K562 (cell line): ENCODE data around the gene C19orf44. TPM values are rescaled to one million over a fixed set of nuclear protein-coding genes. Genes with fewer than 3 reads are reported as not detected.

ENCODE experiments used
- ATAC-seq: fragments of 200-7000 bp; cut with Tn5 transposase; 3 replicates; pipeline ENCODE4 v1.9.1; 2020; ENCODE audit warnings: moderate library complexity
- BruUV-seq: library from RNA; stranded (reverse); fragments of 400-500 nt; replicated peaks from 2 replicates; lab custom pipeline; 2021; lab: Mats Ljungman, UMichigan
- CTCF ChIA-PET: fragments of 300-600 bp; formaldehyde crosslinking; extraction: SDS; loops from one replicate; lab custom pipeline; 2021; ENCODE audit warnings: low intra/inter-chr PET ratio; lab: Yijun Ruan, JAX
- POLR2A ChIA-PET: fragments of 300-600, 350-650 bp; sonication (Branson Sonifier 250); formaldehyde crosslinking; extraction: SDS; loops from one replicate; lab custom pipeline; 2021; ENCODE audit warnings: antibody characterized with exemption, inconsistent platforms; lab: Yijun Ruan, JAX
- DNase-seq, 4 experiments: peaks; one replicate each; pipeline versions ENCODE4 v3.0.0 to v3.0.0-alpha.2; 2011 to 2018; ENCODE audit warnings: low spot score in 3 of 4, mixed read lengths in 3 of 4; ENCODE audit errors: extremely low read depth in 1 of 4
- FAIRE-seq: peaks from 2 replicates; lab custom pipeline; 2011; peaks lifted over from hg19 to GRCh38; lab: Jason Lieb, UNC
- H2AFZ ChIP-seq: 2 replicates; pipeline ENCODE4 v1.6.0; 2011; ENCODE audit warnings: low read depth, low read length, control low read depth, inconsistent platforms
- H3K27ac ChIP-seq: fragments of 200-600 bp; 3 replicates; pipeline ENCODE4 v1.8.0; 2011; ENCODE audit warnings: low read depth, mild to moderate bottlenecking, control low read depth, inconsistent platforms, low read length, moderate library complexity, mixed read lengths; ENCODE audit errors: extremely low read depth
- H3K27me3 ChIP-seq, 2 experiments: fragments of 300-600 bp in 1 of 2; 2 replicates in 1 of 2; 3 replicates in 1 of 2; pipeline versions ENCODE4 v1.6.0 to v1.8.0; 2011; ENCODE audit warnings: inconsistent platforms in 2 of 2, low read length in 2 of 2, mild to moderate bottlenecking in 1 of 2, mixed read lengths in 1 of 2, moderate library complexity in 1 of 2; ENCODE audit not compliant: control insufficient read depth in 2 of 2, insufficient read depth in 2 of 2
- H3K36me3 ChIP-seq: fragments of 300-600 bp; 3 replicates; pipeline ENCODE4 v1.8.0; 2011; ENCODE audit warnings: mild to moderate bottlenecking, low read length, inconsistent platforms; ENCODE audit not compliant: control insufficient read depth, insufficient read depth
- H3K4me1 ChIP-seq, 2 experiments: fragments of 200-600 bp in 1 of 2; replicated peaks in 1 of 2; 2 replicates in 1 of 2; 3 replicates in 1 of 2; pipeline versions ENCODE4 v1.5.1 to v1.8.0; 2011; ENCODE audit warnings: inconsistent platforms in 2 of 2, low read length in 2 of 2, mild to moderate bottlenecking in 1 of 2, mixed read lengths in 1 of 2, moderate library complexity in 1 of 2; ENCODE audit not compliant: control insufficient read depth in 2 of 2, insufficient read depth in 2 of 2
- H3K4me2 ChIP-seq: 2 replicates; pipeline ENCODE4 v1.6.1; 2011; ENCODE audit warnings: low read length, control low read depth, inconsistent platforms, mixed read lengths; ENCODE audit not compliant: insufficient read depth
- H3K4me3 ChIP-seq: fragments of 200-600 bp; sonication (generic), shearing (Covaris generic); 2 replicates; pipeline ENCODE4 v1.5.1; 2016; ENCODE audit warnings: control low read depth, inconsistent platforms
- H3K79me2 ChIP-seq: fragments of 200-600 bp; 3 replicates; pipeline ENCODE4 v1.8.0; 2011; ENCODE audit warnings: low read length, inconsistent platforms; ENCODE audit not compliant: control insufficient read depth, insufficient read depth
- H3K9ac ChIP-seq, 2 experiments: 2 replicates each; pipeline versions ENCODE4 v1.6.0 to v1.6.1; 2011; ENCODE audit warnings: low read depth in 2 of 2, low read length in 2 of 2, control low read depth in 1 of 2, inconsistent platforms in 1 of 2, mild to moderate bottlenecking in 1 of 2, mixed read lengths in 1 of 2; ENCODE audit not compliant: insufficient read depth in 1 of 2
- H3K9me1 ChIP-seq: one replicate; pipeline ENCODE4 v1.6.0; 2011; ENCODE audit warnings: inconsistent platforms, mild to moderate bottlenecking, low read length, moderate library complexity; ENCODE audit not compliant: control insufficient read depth, insufficient read depth
- H3K9me3 ChIP-seq: replicated peaks from 2 replicates; pipeline ENCODE4 v1.5.1; 2011; ENCODE audit warnings: low read depth, low read length, inconsistent platforms; ENCODE audit not compliant: control insufficient read depth, insufficient read depth
- H4K20me1 ChIP-seq: replicated peaks from 2 replicates; pipeline ENCODE4 v1.6.1; 2011; ENCODE audit warnings: low read length, inconsistent platforms, mixed read lengths; ENCODE audit not compliant: control insufficient read depth, insufficient read depth
- BCOR ChIP-seq: fragments of 450-650 bp; IDR thresholded peaks from 2 replicates; pipeline ENCODE4 v1.6.1; 2016
- C11orf30 ChIP-seq: fragments of 450-650 bp; IDR thresholded peaks from 2 replicates; pipeline ENCODE4 v1.6.1; 2016; ENCODE audit warnings: low read depth, mild to moderate bottlenecking
- ELF4 ChIP-seq: fragments of 450-650 bp; formaldehyde crosslinking; IDR thresholded peaks from 2 replicates; pipeline ENCODE4 v1.4.0; 2022; ENCODE audit warnings: missing genetic modification characterization
- ETV1 ChIP-seq: fragments of 450-650 bp; conservative IDR thresholded peaks from 2 replicates; pipeline ENCODE4 v1.6.1; 2016; ENCODE audit warnings: missing genetic modification characterization, control low read depth, low read depth, missing compliant biosample characterization
- RBM25 ChIP-seq: fragments of 200-400 bp; formaldehyde crosslinking; IDR thresholded peaks from 2 replicates; pipeline ENCODE4 v1.6.1; 2018; ENCODE audit warnings: low read length, low read depth, moderate library complexity; ENCODE audit not compliant: severe bottlenecking
- SIRT6 ChIP-seq: IDR thresholded peaks from one replicate; pipeline ENCODE4 v1.6.1; 2012; ENCODE audit warnings: low read depth, mild to moderate bottlenecking, control low read depth, inconsistent platforms, low read length, moderate library complexity
- ZFP36 ChIP-seq: fragments of 150-350 bp; IDR thresholded peaks from 2 replicates; pipeline ENCODE4 v1.6.1; 2018; ENCODE audit warnings: low read length, low read depth; ENCODE audit not compliant: partially characterized antibody
- WGBS: fragments of 100-300 bp; shearing (Covaris generic); methylation state at CpG from one replicate; pipeline ENCODE4 v1.1.6; 2016; ENCODE audit warnings: low coverage, mixed read lengths; ENCODE audit not compliant: insufficient coverage; ENCODE audit errors: missing lambda C conversion rate; 5-methylcytosine and 5-hydroxymethylcytosine counted together
- in situ Hi-C: fragments of 300-500 bp; cut with MboI; formaldehyde crosslinking; loops from 4 replicates; pipeline ENCODE4 v1.15.0; 2018; ENCODE audit warnings: inconsistent platforms, mixed read lengths
- intact Hi-C: fragments of 100-400 bp; cut with micrococcal nuclease; formaldehyde crosslinking; loops from 2 replicates; pipeline ENCODE4 v1.14.2; 2022
- polyA plus RNA-seq, 8 experiments: library from polyadenylated mRNA; depleted of rRNA in 4 of 8; stranded (reverse) in 5 of 8; unstranded in 3 of 8; fragments of >200 nt; fragmentation: Nextera tagmentation in 2 of 8; fragmentation: Illumina TruSeq in 1 of 8; extraction: Ambion mirVana in 2 of 8; extraction: Trizol in 1 of 8; gene quantifications; 2 replicates each; pipeline versions ENCODE4 v1.2.1 to v1.2.3, GENCODE V29; 2011 to 2014; ENCODE audit warnings: inconsistent platforms in 1 of 8, missing spikeins in 1 of 8
- total RNA-seq, 7 experiments: library from RNA; depleted of rRNA in 6 of 7; stranded (reverse); fragments of >200 nt in 6 of 7; fragmentation: Illumina TruSeq in 2 of 7; extraction: Trizol in 2 of 7; gene quantifications; 2 replicates each; pipeline versions ENCODE4 v1.2.1 to v1.2.3, GENCODE V29; 2011 to 2021; ENCODE audit warnings: low replicate concordance in 1 of 7

Gene C19orf44
- total and polyA plus RNA-seq, 9 of the 15 experiments (the other 6 are each of a cell fraction or from before 2014, with no cell fraction given): 0.41 to 7.7 (median 3.5) TPM

DNA sequence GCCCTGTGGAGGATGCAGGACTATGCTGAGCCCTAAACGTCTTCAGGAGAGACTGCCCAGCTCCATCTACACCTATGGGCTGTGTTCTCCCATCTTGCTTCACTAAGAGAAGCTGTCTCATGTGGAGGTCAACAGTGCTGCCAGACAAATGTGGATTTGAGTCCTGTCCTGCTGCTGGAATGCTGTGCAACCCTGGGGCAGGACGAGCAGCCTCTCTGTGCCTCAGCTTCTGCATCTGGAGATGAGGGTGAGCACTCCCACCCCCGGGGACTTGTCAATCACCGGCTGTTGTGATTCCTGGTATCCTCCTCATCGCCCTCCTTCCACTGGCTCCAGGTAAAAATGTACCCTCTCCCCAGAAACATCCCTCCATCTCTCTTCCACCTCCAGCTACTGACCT, 40.7 kb upstream of the C19orf44 start:
- in situ Hi-C loops: no loop called here
- 72% methylated on average over 5 of the region's 5 CpGs for WGBS
- 0 out of 4 replicates have a peak overlapping the region, but pooled peaks of 1 of the 2 experiments have one; percentile 17 for H3K9ac ChIP-seq
- H3K27me3 ChIP-seq: no peaks in the 10 kb centered on the region
- DNase-seq: peak in 1 of 4 experiments; percentile 7
- no peak overlapping the region for H3K4me3 ChIP-seq
- H3K27ac ChIP-seq: no peak overlapping the region
- no peak for TF ChIP-seq SIRT6
- peak; percentile 69 for TF ChIP-seq ZFP36
- TF ChIP-seq RBM25: peak; percentile 20
- peak; percentile 66 for TF ChIP-seq BCOR
- TF ChIP-seq ETV1 (tag): no peak
- no peak for FAIRE-seq
- H3K9me3 ChIP-seq: no peaks in the 10 kb centered on the region
- no peak overlapping the region for H3K4me2 ChIP-seq
- H4K20me1 ChIP-seq: peaks cover 27% of the 10 kb centered on the region
- CTCF ChIA-PET: no interaction called here
- H3K36me3 ChIP-seq: no peaks in the 10 kb centered on the region
- no peak for ATAC-seq
- no peaks in the 10 kb centered on the region for H3K9me1 ChIP-seq
- H3K79me2 ChIP-seq: peaks cover 69% of the 10 kb centered on the region
- no peak overlapping the region for H2AFZ ChIP-seq
- peaks cover 0 to 15% of the 10 kb centered on the region in 2 experiments; a peak in 3 of 5 replicates for H3K4me1 ChIP-seq
- intact Hi-C loops: no loop called here
- BruUV-seq: no TSS peak
- POLR2A ChIA-PET: interaction anchor here (0.8 to 2.0 kb wide), 4 partner anchors 9 to 17 kb away, joined by 3 to 10 read pairs (median 4); no protein-coding TSS in a partner anchor

DNA sequence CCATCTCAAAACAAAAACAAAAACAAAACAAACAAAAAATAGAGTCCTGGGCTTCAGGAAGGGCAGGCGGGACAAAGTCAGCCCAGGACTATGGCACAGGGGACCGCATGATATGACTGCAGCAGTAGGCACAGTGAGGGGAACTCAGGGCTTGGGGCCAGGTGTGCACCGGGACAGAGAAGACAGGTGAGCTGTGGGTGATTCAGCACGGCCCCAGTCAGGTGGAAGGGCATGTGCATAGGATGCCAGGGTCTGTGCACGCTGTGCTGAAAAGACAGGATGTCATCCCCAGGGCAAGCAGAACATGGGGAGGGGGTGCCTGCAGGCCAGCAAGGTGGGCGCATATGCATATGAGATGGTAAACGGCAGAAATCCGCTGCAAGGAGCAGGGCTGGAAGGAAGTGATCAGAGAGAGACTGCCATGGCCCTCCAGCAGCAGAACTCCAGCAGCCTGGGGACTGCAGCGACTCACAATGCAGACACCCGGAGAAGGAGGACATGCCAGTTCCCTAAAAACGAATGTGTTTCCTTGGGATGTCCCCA, 39.5 kb upstream of the C19orf44 start:
- DNase-seq (no peak), FAIRE-seq (no peak), ATAC-seq (no peak)
- no peaks in the 10 kb centered on the region for H3K36me3 ChIP-seq
- no peak overlapping the region for H3K4me3 ChIP-seq
- peaks cover 70% of the 10 kb centered on the region for H3K79me2 ChIP-seq
- TF ChIP-seq ELF4 (CRISPR knock-in tag): no peak
- TF ChIP-seq C11orf30: no peak
- TF ChIP-seq, all 486 proteins: peak for 0
- Histone ChIP-seq H3K9me1 (no peaks in the 10 kb centered on the region), H3K27ac (no peak overlapping the region), H3K9ac (peak overlapping the region in 1 of 2 experiments; percentile 64; a peak in 2 of 4 replicates), H3K27me3 (no peaks in the 10 kb centered on the region), H3K4me2 (no peak overlapping the region), H2AFZ (no peak overlapping the region), H4K20me1 (peaks cover 30% of the 10 kb centered on the region), H3K9me3 (no peaks in the 10 kb centered on the region), H3K4me1 (peaks cover 0 to 15% of the 10 kb centered on the region in 2 experiments; a peak in 3 of 5 replicates)
- intact Hi-C loops: no loop called here
- WGBS: 86% methylated on average over 9 of the region's 11 CpGs
- in situ Hi-C loops: no loop called here
- ChIA-PET POLR2A (interaction anchor here (1.3 to 1.7 kb wide), 2 partner anchors 8 to 11 kb away, joined by 3 to 5 read pairs; no protein-coding TSS in a partner anchor), CTCF (no interaction called here)
- BruUV-seq: no TSS peak
